NT2/D1 (cell line): ENCODE measurements around the gene P2RY14.

ENCODE experiments used
- SUZ12 ChIP-seq: IDR thresholded peaks from 2 replicates; pipeline ENCODE4 v1.6.1; 2011; ENCODE audit not compliant: insufficient read length, insufficient read depth; ENCODE audit errors: extremely low read depth
- ZNF274 ChIP-seq: IDR thresholded peaks from 2 replicates; pipeline ENCODE4 v1.6.1; 2011; ENCODE audit warnings: mild to moderate bottlenecking, low read depth, low read length

DNA sequence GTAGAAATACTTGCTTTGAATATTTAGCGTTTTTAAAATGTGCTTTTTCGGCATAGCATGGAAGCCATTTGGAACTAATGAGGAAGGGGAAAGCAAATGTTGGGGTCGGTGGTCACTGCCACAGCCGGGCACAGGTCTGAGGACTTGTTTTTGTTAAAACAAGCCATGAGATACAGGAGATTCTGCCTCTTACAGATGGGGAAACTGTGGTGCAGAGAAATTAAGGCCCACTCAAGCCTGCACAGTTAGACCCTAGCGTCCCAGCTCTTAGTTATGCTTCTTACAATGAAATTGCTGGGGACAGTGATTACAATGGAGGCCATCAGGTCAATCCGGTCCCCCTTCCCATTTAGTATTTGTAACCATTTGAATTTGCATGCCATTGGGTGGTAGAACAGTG, 72.9 kb downstream of the P2RY14 start:
- no peak for TF ChIP-seq SUZ12
- no peak for TF ChIP-seq ZNF274
